OCI-LY7 (cell line): ENCODE data around the gene RASD1. TPM values are rescaled to one million over a fixed set of nuclear protein-coding genes. Genes with fewer than 3 reads are reported as not detected.

Experiments
- BruUV-seq: library from RNA; stranded (reverse); fragments of 400-500 nt; replicated peaks from 2 replicates; lab custom pipeline; 2021; lab: Mats Ljungman, UMichigan
- CTCF ChIA-PET: fragments of 300-600 bp; sonication (Branson Sonifier 250); formaldehyde crosslinking; loops from one replicate; lab custom pipeline; 2022; ENCODE audit warnings: antibody characterized with exemption; ENCODE audit not compliant: unreplicated experiment; lab: Charles Lee
- POLR2A ChIA-PET: fragments of 300-600 bp; sonication (Branson Sonifier 250); formaldehyde crosslinking; loops from one replicate; lab custom pipeline; 2022; ENCODE audit warnings: antibody characterized with exemption; lab: Charles Lee
- DNase-seq: peaks from one replicate; pipeline ENCODE4 v3.0.0-alpha.2; 2015; ENCODE audit warnings: low spot score
- H2AFZ ChIP-seq: fragments of 200-600 bp; sonication (generic), shearing (Covaris generic); 2 replicates; pipeline ENCODE4 v1.6.1; 2014; ENCODE audit warnings: mild to moderate bottlenecking, antibody characterized with exemption, low read length, moderate library complexity
- H3K27ac ChIP-seq: fragments of 200-600 bp; sonication (generic); 2 replicates; pipeline ENCODE4 v1.5.1; 2014; ENCODE audit warnings: mixed run types, low read depth, mild to moderate bottlenecking, moderate library complexity, low read length, inconsistent platforms; ENCODE audit not compliant: poor library complexity, severe bottlenecking
- H3K36me3 ChIP-seq: fragments of 200-600 bp; sonication (generic); 2 replicates; pipeline ENCODE4 v1.6.1; 2014; ENCODE audit warnings: mild to moderate bottlenecking, antibody characterized with exemption, low read length, moderate library complexity, mixed read lengths; ENCODE audit not compliant: insufficient read depth
- H3K4me1 ChIP-seq: fragments of 200-600 bp; sonication (generic); 2 replicates; pipeline ENCODE4 v1.5.1; 2014; ENCODE audit warnings: mild to moderate bottlenecking, low read length; ENCODE audit not compliant: insufficient read depth, poor library complexity, severe bottlenecking
- H3K4me2 ChIP-seq: fragments of 200-600 bp; sonication (generic); 2 replicates; pipeline ENCODE4 v1.6.1; 2014; ENCODE audit warnings: mild to moderate bottlenecking, low read length
- H3K4me3 ChIP-seq: fragments of 200-600 bp; sonication (generic); 2 replicates; pipeline ENCODE4 v1.5.1; 2014; ENCODE audit warnings: mild to moderate bottlenecking, low read depth, low read length; ENCODE audit not compliant: poor library complexity, severe bottlenecking
- H3K79me2 ChIP-seq: fragments of 200-600 bp; sonication (generic); 2 replicates; pipeline ENCODE4 v1.6.1; 2016; ENCODE audit warnings: low read depth, mild to moderate bottlenecking, low read length, moderate library complexity, mixed read lengths; ENCODE audit not compliant: insufficient read depth
- H3K9me2 ChIP-seq: fragments of 200-600 bp; sonication (generic); 2 replicates; pipeline ENCODE4 v1.6.1; 2016; ENCODE audit warnings: mild to moderate bottlenecking, low read length, mixed read lengths; ENCODE audit not compliant: insufficient read depth
- H3K9me3 ChIP-seq: fragments of 200-600 bp; sonication (generic); 2 replicates; pipeline ENCODE4 v1.6.1; 2014; ENCODE audit warnings: mild to moderate bottlenecking, mixed run types, low read length, mixed read lengths
- H4K20me1 ChIP-seq: fragments of 200-600 bp; sonication (generic); 2 replicates; pipeline ENCODE4 v1.6.1; 2014; ENCODE audit warnings: mild to moderate bottlenecking, antibody characterized with exemption, low read length, moderate library complexity, mixed read lengths; ENCODE audit not compliant: insufficient read depth
- CTCF ChIP-seq: fragments of 200-600 bp; sonication (generic); conservative IDR thresholded peaks from 2 replicates; pipeline ENCODE4 v1.5.1; 2014; ENCODE audit warnings: mild to moderate bottlenecking, antibody characterized with exemption, low read length, moderate library complexity, mixed read lengths
- EZH2phosphoT487 ChIP-seq: fragments of 200-600 bp; sonication (generic); IDR thresholded peaks from 2 replicates; pipeline ENCODE4 v1.6.1; 2018; ENCODE audit warnings: low read depth, borderline replicate concordance, mild to moderate bottlenecking, mixed run types, antibody characterized with exemption, low read length, moderate library complexity, mixed read lengths
- intact Hi-C: fragments of 100-400 bp; cut with micrococcal nuclease; formaldehyde crosslinking; loops from one replicate; pipeline ENCODE4 v1.10.0; 2022; ENCODE audit not compliant: unreplicated experiment
- total RNA-seq, 2 experiments: library from RNA; depleted of rRNA in 1 of 2; stranded (reverse); fragments of >200 nt in 1 of 2; shearing (Covaris generic) in 1 of 2; gene quantifications; 2 replicates each; pipeline ENCODE4 v1.2.3, GENCODE V29; 2014 to 2022

RASD1 gene
- total RNA-seq, 2 experiments from 2014 or later: 0.19 TPM; not detected in 1

- no peaks in the 10 kb centered on the region for H3K9me3 ChIP-seq
- no peaks in the 10 kb centered on the region for H3K79me2 ChIP-seq
- CTCF ChIA-PET: no interaction called here
- DNase-seq: no peak
- H3K36me3 ChIP-seq: no peaks in the 10 kb centered on the region
- TF ChIP-seq CTCF: no peak
- no peak for TF ChIP-seq EZH2phosphoT487
- intact Hi-C loops: no loop called here
- no TSS peak for BruUV-seq
- H4K20me1 ChIP-seq: no peaks in the 10 kb centered on the region
- no peak overlapping the region for H3K4me2 ChIP-seq
- H3K27ac ChIP-seq: no peak overlapping the region
- H3K9me2 ChIP-seq: no peaks in the 10 kb centered on the region
- H2AFZ ChIP-seq: no peak overlapping the region
- no peak overlapping the region for H3K4me3 ChIP-seq
- H3K4me1 ChIP-seq: no peaks in the 10 kb centered on the region
- POLR2A ChIA-PET: no interaction called here
Observed at GRCh38 chr17:17504341-17505140, 8.3 kb upstream of the RASD1 start.

DNA sequence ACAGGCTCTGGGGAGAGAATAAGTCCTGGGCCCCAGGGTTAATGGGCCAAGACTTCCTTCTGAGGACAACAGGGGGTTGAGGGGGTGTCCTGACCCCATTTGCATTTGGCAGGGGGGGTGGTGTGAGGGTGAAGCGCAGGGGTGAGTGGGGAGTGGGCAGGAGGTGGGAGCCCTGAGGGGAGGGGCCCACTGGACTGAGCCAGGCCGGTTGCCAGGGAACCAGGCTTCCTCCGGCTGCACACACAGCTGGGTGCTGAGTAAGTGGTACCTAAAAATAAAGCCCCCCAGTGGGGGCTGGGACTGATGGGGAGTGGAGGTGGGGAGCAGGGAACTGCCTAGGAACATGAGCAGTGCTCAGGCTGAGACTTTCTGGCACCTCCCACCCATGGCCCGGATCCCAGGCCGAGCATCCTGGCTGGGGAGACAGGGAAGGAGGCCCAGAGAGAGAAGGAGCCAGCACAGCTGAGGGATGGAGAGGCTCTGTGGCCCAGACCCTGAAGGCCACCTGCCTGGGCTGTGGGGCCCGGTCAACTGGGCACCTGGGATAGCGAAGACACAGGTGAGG lies 7.5 kb upstream of the RASD1 start:
- Histone ChIP-seq H3K4me3 (no peak overlapping the region), H3K4me2 (no peak overlapping the region), H4K20me1 (no peaks in the 10 kb centered on the region), H3K79me2 (no peaks in the 10 kb centered on the region), H2AFZ (no peak overlapping the region), H3K27ac (no peak overlapping the region), H3K36me3 (no peaks in the 10 kb centered on the region), H3K9me2 (no peaks in the 10 kb centered on the region), H3K4me1 (no peaks in the 10 kb centered on the region), H3K9me3 (no peaks in the 10 kb centered on the region)
- TF ChIP-seq EZH2phosphoT487 (no peak), CTCF (no peak)
- intact Hi-C loops: no loop called here
- POLR2A ChIA-PET: no interaction called here
- no peak for DNase-seq
- CTCF ChIA-PET: no interaction called here
- no TSS peak for BruUV-seq
